Right lobe of liver (tissue), 6 donors: ENCODE results near the gene SREBF2. TPM values are rescaled to one million over a fixed set of nuclear protein-coding genes. Genes with fewer than 3 reads are reported as not detected.

Experiments used
- ATAC-seq, 4 donors: fragments of 200-7000 bp; cut with Tn5 transposase; one replicate each; pipeline ENCODE4 v1.9.1; 2020; ENCODE audit warnings: mild to moderate bottlenecking in 4 of 4, moderate library complexity in 4 of 4
- DNase-seq, 3 donors: peaks; one replicate each; pipeline ENCODE4 v3.0.0-alpha.2; 2020
- H3K27ac ChIP-seq, 3 donors: fragments of 200-600 bp; one replicate each; pipeline ENCODE4 v1.8.0; 2022
- H3K27me3 ChIP-seq, 2 donors: fragments of 200-600 bp; one replicate each; pipeline ENCODE4 v1.8.0; 2022
- H3K36me3 ChIP-seq, 4 donors: fragments of 200-600 bp; sonication (generic) in 1 of 4; one replicate each; pipeline versions ENCODE4 v1.5.1 to v1.8.0; 2017 to 2022; ENCODE audit warnings: control low read depth in 1 of 4
- H3K4me1 ChIP-seq, 4 donors: fragments of 200-600 bp; sonication (generic) in 1 of 4; one replicate each; pipeline versions ENCODE4 v1.5.1 to v1.8.0; 2017 to 2022; ENCODE audit warnings: control low read depth in 1 of 4
- H3K4me3 ChIP-seq, 3 donors: fragments of 200-600 bp; one replicate each; pipeline ENCODE4 v1.8.0; 2022
- H3K9me3 ChIP-seq, 4 donors: fragments of 200-600 bp; sonication (generic) in 1 of 4; one replicate each; pipeline versions ENCODE4 v1.5.1 to v1.8.0; 2017 to 2022; ENCODE audit warnings: control low read depth in 1 of 4
- POLR2A ChIP-seq: fragments of 450-650 bp; IDR thresholded peaks from one replicate; pipeline ENCODE4 v1.6.1; 2017; ENCODE audit warnings: antibody characterized with exemption, mild to moderate bottlenecking
- WGBS: methylation state at CpG from one replicate; pipeline ENCODE4 v1.1.6; 2018; ENCODE audit warnings: low coverage, low lambda C conversion rate; ENCODE audit not compliant: insufficient coverage; ENCODE audit errors: missing lambda C conversion rate; 5-methylcytosine and 5-hydroxymethylcytosine counted together
- intact Hi-C, 2 donors: fragments of 100-400 bp; cut with DNase I; formaldehyde crosslinking; loops; one replicate each; pipeline versions ENCODE4 v1.11.2 to v1.14.1; 2022
- long read RNA-seq: library from polyadenylated mRNA; unstranded; transcript quantifications from one replicate; pipeline ENCODE4 v2.0.0, GENCODE V29; 2019
- total RNA-seq, 6 experiments: library from RNA; depleted of rRNA in 2 of 6; stranded (reverse); fragments of >200 nt in 2 of 6; fragmentation: NEBNext Ultra II Directional in 3 of 6; extraction: Animal tissue kit (Norgen Biotek cat#: 25700) in 3 of 6; gene quantifications; one replicate each; pipeline versions ENCODE4 v1.1.0 to v1.2.4, GENCODE V29; 2016 to 2023
- TF ChIP-seq, protein P1 (sequence below), 4 donors: fragments of 200-600 bp in 3 of 4; fragments of 450-650 bp in 1 of 4; IDR thresholded peaks; one replicate each; pipeline versions ENCODE4 v1.5.1 to v1.8.0; 2016 to 2022; ENCODE audit warnings: antibody characterized with exemption in 4 of 4, mild to moderate bottlenecking in 2 of 4
- donor health status: DM: no; HTN: yes; CAD: no.
- donor health status: DM: no; HTN: no; CAD: no.
- donor health status: DM: no; HTN: no; CAD: no.
- donor health status: DM: no; HTN: yes; CAD: no.
- donor health status: DM: no; HTN: yes; CAD: no.

Gene SREBF2
- 10 to 100 TPM; 26.7 to 63.4 (median 37.2) TPM for total RNA-seq
- long read RNA-seq, partial matches to known transcripts, result 0 of 3 reads
- long read RNA-seq, other reads (novel, unspliced or antisense), result 3 of 3 reads

DNA sequence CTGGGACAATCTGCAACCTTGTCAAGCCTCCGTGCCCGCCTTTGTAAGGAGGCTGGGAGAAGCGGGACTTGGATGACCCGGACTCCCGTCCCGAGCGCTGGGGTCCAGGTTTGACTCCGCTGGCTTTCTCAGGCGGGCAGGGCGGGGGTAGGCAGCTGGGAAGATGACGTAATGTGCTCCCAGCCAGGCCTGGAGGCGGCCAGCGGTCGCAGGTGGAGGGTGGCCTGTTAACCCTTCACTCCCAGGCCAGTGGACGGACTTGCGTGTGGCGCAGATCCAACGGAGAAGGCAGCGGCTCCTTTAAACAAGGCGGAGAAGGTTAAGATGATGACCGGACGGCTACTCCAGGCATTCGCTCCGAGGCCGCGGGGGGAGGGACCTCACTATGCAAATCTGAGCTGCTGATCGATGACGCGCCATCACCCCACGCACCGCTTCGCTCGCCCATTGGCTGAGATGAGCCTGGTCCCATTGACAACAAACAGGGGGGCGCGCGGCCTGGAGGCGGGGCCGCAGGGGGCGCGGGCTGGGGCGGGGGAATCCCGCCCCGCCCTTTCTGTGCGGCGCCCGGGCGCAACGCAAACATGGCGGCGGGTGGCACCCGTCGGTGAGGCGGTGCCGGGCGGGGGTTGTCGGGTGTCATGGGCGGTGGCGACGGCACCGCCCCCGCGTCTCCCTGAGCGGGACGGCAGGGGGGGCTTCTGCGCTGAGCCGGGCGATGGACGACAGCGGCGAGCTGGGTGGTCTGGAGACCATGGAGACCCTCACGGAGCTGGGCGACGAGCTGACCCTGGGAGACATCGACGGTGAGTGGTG is at the start of gene SREBF2:
TSS of gene SREBF2 (plus strand) at position 553 of the 816 bp plus-strand sequence. CDS start at position 719, 166 bp downstream.
- Histone ChIP-seq H3K9me3 (no peaks in the 10 kb centered on the region), H3K27me3 (no peaks in the 10 kb centered on the region), H3K36me3 (peaks cover 0 to 12% (median 0%) of the 10 kb centered on the region in 4 donors), H3K4me1 (peaks cover 0 to 29% (median under 1%) of the 10 kb centered on the region in 4 donors), H3K4me3 (peak within 1 kb of the TSS; percentile 86 to 96 (median 89)), H3K27ac (peak within 1 kb of the TSS; percentile 84 to 99 (median 93))
- TF ChIP-seq, protein P1, sequence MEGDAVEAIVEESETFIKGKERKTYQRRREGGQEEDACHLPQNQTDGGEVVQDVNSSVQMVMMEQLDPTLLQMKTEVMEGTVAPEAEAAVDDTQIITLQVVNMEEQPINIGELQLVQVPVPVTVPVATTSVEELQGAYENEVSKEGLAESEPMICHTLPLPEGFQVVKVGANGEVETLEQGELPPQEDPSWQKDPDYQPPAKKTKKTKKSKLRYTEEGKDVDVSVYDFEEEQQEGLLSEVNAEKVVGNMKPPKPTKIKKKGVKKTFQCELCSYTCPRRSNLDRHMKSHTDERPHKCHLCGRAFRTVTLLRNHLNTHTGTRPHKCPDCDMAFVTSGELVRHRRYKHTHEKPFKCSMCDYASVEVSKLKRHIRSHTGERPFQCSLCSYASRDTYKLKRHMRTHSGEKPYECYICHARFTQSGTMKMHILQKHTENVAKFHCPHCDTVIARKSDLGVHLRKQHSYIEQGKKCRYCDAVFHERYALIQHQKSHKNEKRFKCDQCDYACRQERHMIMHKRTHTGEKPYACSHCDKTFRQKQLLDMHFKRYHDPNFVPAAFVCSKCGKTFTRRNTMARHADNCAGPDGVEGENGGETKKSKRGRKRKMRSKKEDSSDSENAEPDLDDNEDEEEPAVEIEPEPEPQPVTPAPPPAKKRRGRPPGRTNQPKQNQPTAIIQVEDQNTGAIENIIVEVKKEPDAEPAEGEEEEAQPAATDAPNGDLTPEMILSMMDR (IDR thresholded peaks at IDR 0.05), result peak in 1 of 4 donors; percentile 9
- TF ChIP-seq POLR2A, result peak; percentile 82
- DNase-seq (peak; percentile 100), ATAC-seq (peak; percentile 87 to 95 (median 90))
- intact Hi-C loops, result no loop called here
- 5% methylated on average over 3 of the region's 75 CpGs for WGBS

DNA sequence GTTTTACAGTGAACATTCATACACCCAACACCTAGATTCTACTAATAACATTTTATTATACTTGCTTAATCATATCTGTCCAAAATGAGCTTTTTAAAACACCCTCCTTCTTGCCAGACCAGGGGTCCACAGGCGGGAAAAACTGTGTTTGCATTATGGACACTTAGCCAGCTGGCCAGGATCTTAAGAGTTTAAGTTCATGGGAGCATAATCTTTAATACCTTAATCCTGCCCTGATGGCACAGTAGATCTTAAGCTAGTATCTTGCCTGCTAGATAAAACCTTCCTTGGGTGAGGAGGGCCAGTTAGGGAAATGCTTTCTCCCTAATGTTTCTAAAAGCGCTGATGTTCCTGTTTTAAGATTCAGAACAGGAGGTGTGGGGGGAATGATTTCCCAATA is 45.6 kb upstream of the SREBF2 start:
- H3K4me1 ChIP-seq, result no peaks in the 10 kb centered on the region
- no peak for DNase-seq
- no peak for TF ChIP-seq POLR2A
- no peak overlapping the region for H3K4me3 ChIP-seq
- no peaks in the 10 kb centered on the region for H3K27me3 ChIP-seq
- intact Hi-C loops, result no loop called here
- H3K36me3 ChIP-seq, result no peaks in the 10 kb centered on the region
- H3K9me3 ChIP-seq, result no peaks in the 10 kb centered on the region
- 81% methylated on average over 2 of the region's 2 CpGs for WGBS
- H3K27ac ChIP-seq, result no peak overlapping the region
- no peak for ATAC-seq

DNA sequence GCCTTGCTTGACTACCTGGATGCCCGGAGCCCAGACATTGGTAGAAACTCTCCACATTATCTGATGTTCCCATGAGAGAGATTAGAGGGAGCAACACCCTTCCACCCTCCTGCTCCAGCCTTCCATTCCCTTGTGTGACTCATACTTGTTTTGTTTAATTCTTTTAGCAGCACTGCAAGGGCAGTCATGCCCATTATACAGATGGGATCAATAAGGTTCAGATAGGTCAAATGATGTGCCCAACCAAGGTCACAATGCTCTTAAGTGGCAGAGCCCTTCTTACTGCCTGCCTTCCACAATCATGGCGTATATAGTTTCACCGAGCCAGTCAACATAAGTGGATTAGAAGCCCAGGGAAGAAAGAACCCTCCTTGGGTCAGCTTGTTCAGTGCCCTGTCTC is 39.0 kb upstream of the SREBF2 start:
- no peaks in the 10 kb centered on the region for H3K9me3 ChIP-seq
- no peak overlapping the region for H3K27ac ChIP-seq
- no peak for TF ChIP-seq POLR2A
- TF ChIP-seq, protein P1 (IDR thresholded peaks at IDR 0.05), result no peak
- DNase-seq (no peak), ATAC-seq (no peak)
- WGBS, result 100% methylated on average over 3 of the region's 3 CpGs
- intact Hi-C loops, result no loop called here
- no peak overlapping the region for H3K4me3 ChIP-seq
- no peaks in the 10 kb centered on the region for H3K36me3 ChIP-seq
- no peaks in the 10 kb centered on the region for H3K4me1 ChIP-seq
- H3K27me3 ChIP-seq, result no peaks in the 10 kb centered on the region

DNA sequence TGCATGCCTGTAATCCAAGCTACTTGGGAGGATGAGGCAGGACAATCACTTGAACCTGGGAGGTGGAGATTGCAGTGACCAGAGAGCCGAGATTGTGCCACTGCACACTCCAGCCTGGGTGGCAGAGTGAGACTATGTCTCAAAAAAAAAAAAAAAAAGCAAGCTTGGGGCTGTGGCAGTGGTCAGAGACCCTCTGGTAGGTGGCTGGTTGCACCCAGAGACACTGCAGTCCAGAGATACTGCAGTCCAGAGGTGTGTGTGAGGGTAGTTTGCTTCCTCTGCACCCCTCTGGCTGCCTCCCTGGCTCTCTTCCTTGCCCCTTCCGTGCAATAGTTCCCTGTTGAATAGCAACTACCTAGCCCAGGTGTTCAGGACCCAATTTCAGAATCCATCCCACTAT is 34.2 kb upstream of the SREBF2 start:
- no peak overlapping the region for H3K4me3 ChIP-seq
- no peaks in the 10 kb centered on the region for H3K9me3 ChIP-seq
- H3K4me1 ChIP-seq, result peaks cover 0 to 13% (median 4%) of the 10 kb centered on the region in 4 donors
- WGBS, result 83% methylated on average over 1 of the region's 2 CpGs
- DNase-seq (no peak), ATAC-seq (no peak)
- no peaks in the 10 kb centered on the region for H3K27me3 ChIP-seq
- TF ChIP-seq, protein P1 (IDR thresholded peaks at IDR 0.05), result no peak
- TF ChIP-seq POLR2A, result no peak
- intact Hi-C loops, result no loop called here
- no peaks in the 10 kb centered on the region for H3K36me3 ChIP-seq
- no peak overlapping the region for H3K27ac ChIP-seq
